WERI-Rb-1 (cell line): ENCODE data around the gene MEG3.

Source experiments
- DNase-seq: peaks from one replicate; pipeline ENCODE4 v3.0.0-alpha.2; 2020
- H3K27ac ChIP-seq: fragments of 250-450 bp; sonication (Bioruptor Pico); 2 replicates; pipeline ENCODE4 v1.5.1; 2020; ENCODE audit warnings: mild to moderate bottlenecking, moderate library complexity
- H3K27me3 ChIP-seq: fragments of 250-450 bp; sonication (Bioruptor Pico); 2 replicates; pipeline ENCODE4 v1.5.1; 2021; ENCODE audit warnings: mild to moderate bottlenecking, low read depth, moderate library complexity; ENCODE audit not compliant: insufficient read depth, severe bottlenecking
- H3K36me3 ChIP-seq: fragments of 250-450 bp; sonication (Bioruptor Pico); 2 replicates; pipeline ENCODE4 v1.5.1; 2020; ENCODE audit warnings: mild to moderate bottlenecking, moderate library complexity
- H3K4me3 ChIP-seq: 2 replicates; pipeline ENCODE4 v1.5.1; 2011; ENCODE audit warnings: low read depth, mild to moderate bottlenecking, control low read depth, low read length
- H3K9me3 ChIP-seq: fragments of 250-450 bp; sonication (Bioruptor Pico); 2 replicates; pipeline ENCODE4 v1.5.1; 2021; ENCODE audit warnings: mild to moderate bottlenecking, moderate library complexity; ENCODE audit not compliant: severe bottlenecking
- CTCF ChIP-seq: IDR thresholded peaks from 2 replicates; pipeline ENCODE4 v1.5.1; 2011; ENCODE audit warnings: low read depth, mild to moderate bottlenecking, control low read depth, inconsistent platforms, low read length

MEG3 gene

GRCh38 chr14:100906420-100906819, 80.5 kb downstream of the MEG3 start:
- no peak for DNase-seq
- Histone ChIP-seq H3K36me3 (no peaks in the 10 kb centered on the region), H3K27me3 (peaks cover 64% of the 10 kb centered on the region), H3K9me3 (no peaks in the 10 kb centered on the region), H3K27ac (no peak overlapping the region), H3K4me3 (no peak overlapping the region)
- TF ChIP-seq CTCF: peak; percentile 58

- no peak for DNase-seq
- Histone ChIP-seq H3K4me3 (no peak overlapping the region), H3K27ac (no peak overlapping the region), H3K9me3 (no peaks in the 10 kb centered on the region), H3K27me3 (peaks cover 62% of the 10 kb centered on the region), H3K36me3 (no peaks in the 10 kb centered on the region)
- TF ChIP-seq CTCF: no peak
Measured at GRCh38 chr14:100907240-100907639, 81.3 kb downstream of the MEG3 start.

GRCh38 chr14:100909439-100909838, 83.5 kb downstream of the MEG3 start:
- H3K27ac ChIP-seq: no peak overlapping the region
- no peak for DNase-seq
- no peak overlapping the region for H3K4me3 ChIP-seq
- H3K27me3 ChIP-seq: peaks cover 62% of the 10 kb centered on the region
- H3K36me3 ChIP-seq: no peaks in the 10 kb centered on the region
- no peaks in the 10 kb centered on the region for H3K9me3 ChIP-seq
- TF ChIP-seq CTCF: no peak
